Body of pancreas (tissue), 4 donors: Measurements from ENCODE around the gene RNF224. TPM values are rescaled to one million over a fixed set of nuclear protein-coding genes. Genes with fewer than 3 reads are reported as not detected.

Experiments
- ATAC-seq: fragments of 150-250 bp; one replicate; pipeline ENCODE4 v1.9.1; 2016
- DNase-seq, 4 donors: peaks; one replicate each; pipeline ENCODE4 v3.0.0-alpha.2; 2019
- H3K27ac ChIP-seq, 4 donors: fragments of 200-600 bp; sonication (generic); 1 replicate in 3 of 4; 2 replicates in 1 of 4; pipeline versions ENCODE4 v1.5.1 to v1.6.1; 2016 to 2019; ENCODE audit warnings: mild to moderate bottlenecking in 1 of 4, mixed read lengths in 1 of 4, moderate library complexity in 1 of 4
- H3K27me3 ChIP-seq, 2 donors: fragments of 200-600 bp; sonication (generic); one replicate each; pipeline ENCODE4 v1.6.0; 2016; ENCODE audit warnings: mild to moderate bottlenecking in 1 of 2
- H3K36me3 ChIP-seq, 2 donors: fragments of 200-600 bp; sonication (generic); replicated peaks in 1 of 2; 2 replicates each; pipeline ENCODE4 v1.5.1; 2016; ENCODE audit warnings: low read depth in 2 of 2; ENCODE audit not compliant: insufficient read depth in 1 of 2
- H3K4me1 ChIP-seq: fragments of 200-600 bp; sonication (generic); one replicate; pipeline ENCODE4 v1.6.0; 2016
- H3K4me3 ChIP-seq, 2 donors: fragments of 200-600 bp; sonication (generic); 1 replicate in 1 of 2; 2 replicates in 1 of 2; pipeline ENCODE4 v1.5.1; 2016 to 2019
- H3K9me3 ChIP-seq, 3 donors: fragments of 200-600 bp; sonication (generic); 1 replicate in 2 of 3; 2 replicates in 1 of 3; pipeline ENCODE4 v1.5.1; 2016
- CTCF ChIP-seq, 7 experiments: fragments of 450-650 bp in 4 of 7; fragments of 200-600 bp in 3 of 7; sonication (generic) in 3 of 7; IDR thresholded peaks; one replicate each; pipeline ENCODE4 v1.5.1; 2016 to 2019; ENCODE audit warnings: antibody characterized with exemption in 7 of 7
- POLR2A ChIP-seq, 3 donors: fragments of 450-650 bp; IDR thresholded peaks; one replicate each; pipeline ENCODE4 v1.6.1; 2016; ENCODE audit warnings: antibody characterized with exemption in 3 of 3, mild to moderate bottlenecking in 2 of 3
- WGBS, 2 donors: methylation state at CpG; one replicate each; pipeline ENCODE4 v1.1.5; 2017; 5-methylcytosine and 5-hydroxymethylcytosine counted together
- intact Hi-C: fragments of 100-400 bp; cut with DNase I; formaldehyde crosslinking; loops from one replicate; pipeline ENCODE4 v1.15.1; 2023
- total RNA-seq, 2 donors: library from RNA; depleted of rRNA; stranded (reverse); fragments of >200 nt; gene quantifications; one replicate each; pipeline ENCODE4 v1.1.0, GENCODE V29; 2016

The RNF224 gene
- total RNA-seq, 2 donors from 2014 or later: 0.26 TPM; not detected in 1

- 66 to 79% methylated on average over 3 of the region's 3 CpGs for WGBS, 2 donors
- peaks cover 0 to 2% of the 10 kb centered on the region in 2 donors for H3K36me3 ChIP-seq
- TF ChIP-seq POLR2A (IDR thresholded peaks at IDR 0.05) (no peak), CTCF (IDR thresholded peaks at IDR 0.05) (no peak)
- no peak overlapping the region for H3K4me3 ChIP-seq
- ATAC-seq: no peak
- intact Hi-C loops: loop anchor here (5.0 kb wide), 1 partner anchor 41 kb away; the partner anchor contains the start of gene SLC34A3
- DNase-seq: no peak
- no peaks in the 10 kb centered on the region for H3K27me3 ChIP-seq
- peak overlapping the region in 3 of 4 donors; percentile 93 to 96 (median 94) for H3K27ac ChIP-seq
- H3K4me1 ChIP-seq: peaks cover 91% of the 10 kb centered on the region
- no peaks in the 10 kb centered on the region for H3K9me3 ChIP-seq
Measured at GRCh38 chr9:137191245-137191644, 36.1 kb upstream of the RNF224 start.

- Histone ChIP-seq H3K27ac (peak overlapping the region; percentile 13 to 93 (median 58)), H3K4me3 (no peak overlapping the region), H3K4me1 (peaks cover 91% of the 10 kb centered on the region), H3K9me3 (no peaks in the 10 kb centered on the region), H3K36me3 (peaks cover 0 to 2% of the 10 kb centered on the region in 2 donors), H3K27me3 (no peaks in the 10 kb centered on the region)
- WGBS, 2 donors: 69% methylated on average over 21 of the region's 22 CpGs; no CpG with 5 or more reads in 1 of the 2 donors
- DNase-seq: no peak
- TF ChIP-seq POLR2A (IDR thresholded peaks at IDR 0.05) (peak in 1 of 3 donors; percentile 6), CTCF (IDR thresholded peaks at IDR 0.05) (no peak)
- intact Hi-C loops: loop anchor here (5.0 kb wide), 1 partner anchor 40 kb away; the partner anchor contains the start of gene SLC34A3
- no peak for ATAC-seq
Measured at GRCh38 chr9:137191691-137192447, 35.4 kb upstream of the RNF224 start.

DNA sequence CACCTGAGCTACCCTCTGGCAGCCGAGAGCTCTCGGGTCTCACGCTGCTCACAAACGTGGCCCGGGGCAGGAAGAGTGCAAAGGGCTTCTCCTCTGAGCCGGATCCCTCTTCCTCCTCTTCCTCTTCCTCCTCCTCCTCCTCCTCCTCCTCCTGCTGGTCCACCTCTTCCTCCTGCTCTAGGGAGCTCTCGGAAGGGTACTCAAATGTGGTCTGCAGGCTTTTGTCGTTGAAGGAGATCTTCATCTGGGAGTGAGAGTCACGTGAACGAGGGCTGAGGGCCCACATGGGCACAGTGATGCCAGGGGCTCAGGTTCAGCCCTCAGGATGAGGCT, 34.9 kb upstream of the RNF224 start:
- no peaks in the 10 kb centered on the region for H3K9me3 ChIP-seq
- peak overlapping the region; percentile 13 to 93 (median 58) for H3K27ac ChIP-seq
- H3K4me1 ChIP-seq: peaks cover 91% of the 10 kb centered on the region
- ATAC-seq (no peak), DNase-seq (no peak)
- H3K4me3 ChIP-seq: no peak overlapping the region
- intact Hi-C loops: loop anchor here (5.0 kb wide), 1 partner anchor 40 kb away; the partner anchor contains the start of gene SLC34A3
- H3K36me3 ChIP-seq: peaks cover 0 to 2% of the 10 kb centered on the region in 2 donors
- H3K27me3 ChIP-seq: no peaks in the 10 kb centered on the region
- 64 to 75% methylated on average over 9 to 10 of the region's 10 CpGs for WGBS, 2 donors
- TF ChIP-seq CTCF (IDR thresholded peaks at IDR 0.05): no peak
- no peak for TF ChIP-seq POLR2A (IDR thresholded peaks at IDR 0.05)

GRCh38 chr9:137192859-137193258, 34.4 kb upstream of the RNF224 start:
- Histone ChIP-seq H3K27ac (peak overlapping the region in 3 of 4 donors; percentile 13 to 93 (median 92)), H3K36me3 (peaks cover 0 to 2% of the 10 kb centered on the region in 2 donors), H3K4me3 (no peak overlapping the region), H3K27me3 (no peaks in the 10 kb centered on the region), H3K9me3 (no peaks in the 10 kb centered on the region), H3K4me1 (peaks cover 91% of the 10 kb centered on the region)
- intact Hi-C loops: loop anchor here (5.0 kb wide), 1 partner anchor 39 kb away; the partner anchor contains the start of gene SLC34A3
- no peak for ATAC-seq
- TF ChIP-seq POLR2A (IDR thresholded peaks at IDR 0.05) (no peak), CTCF (IDR thresholded peaks at IDR 0.05) (no peak)
- no peak for DNase-seq
- WGBS, 2 donors: 92 to 100% methylated on average over 1 to 2 of the region's 2 CpGs
